ENCODE data around the gene GBP7.

DNA sequence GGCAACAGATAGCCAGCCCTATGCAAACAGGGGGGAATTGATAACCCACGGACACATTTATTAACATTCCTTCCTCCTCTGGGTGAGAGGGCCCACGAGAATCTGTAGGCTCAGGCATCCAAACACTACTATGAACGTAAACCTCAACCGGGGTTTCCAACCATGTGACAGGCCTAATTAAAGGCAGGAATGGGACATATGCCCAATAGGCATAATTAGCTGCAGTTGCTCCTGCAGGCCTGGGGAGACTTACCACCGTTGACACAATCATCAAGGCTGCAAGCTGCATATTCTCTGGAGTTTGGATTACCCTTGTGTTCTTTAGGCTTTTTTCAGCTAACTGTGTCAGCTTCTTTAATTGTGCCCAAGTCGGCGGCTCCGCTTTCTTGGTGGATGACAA, 88.6 kb downstream of the GBP7 start:
- TF ChIP-seq, protein P1, sequence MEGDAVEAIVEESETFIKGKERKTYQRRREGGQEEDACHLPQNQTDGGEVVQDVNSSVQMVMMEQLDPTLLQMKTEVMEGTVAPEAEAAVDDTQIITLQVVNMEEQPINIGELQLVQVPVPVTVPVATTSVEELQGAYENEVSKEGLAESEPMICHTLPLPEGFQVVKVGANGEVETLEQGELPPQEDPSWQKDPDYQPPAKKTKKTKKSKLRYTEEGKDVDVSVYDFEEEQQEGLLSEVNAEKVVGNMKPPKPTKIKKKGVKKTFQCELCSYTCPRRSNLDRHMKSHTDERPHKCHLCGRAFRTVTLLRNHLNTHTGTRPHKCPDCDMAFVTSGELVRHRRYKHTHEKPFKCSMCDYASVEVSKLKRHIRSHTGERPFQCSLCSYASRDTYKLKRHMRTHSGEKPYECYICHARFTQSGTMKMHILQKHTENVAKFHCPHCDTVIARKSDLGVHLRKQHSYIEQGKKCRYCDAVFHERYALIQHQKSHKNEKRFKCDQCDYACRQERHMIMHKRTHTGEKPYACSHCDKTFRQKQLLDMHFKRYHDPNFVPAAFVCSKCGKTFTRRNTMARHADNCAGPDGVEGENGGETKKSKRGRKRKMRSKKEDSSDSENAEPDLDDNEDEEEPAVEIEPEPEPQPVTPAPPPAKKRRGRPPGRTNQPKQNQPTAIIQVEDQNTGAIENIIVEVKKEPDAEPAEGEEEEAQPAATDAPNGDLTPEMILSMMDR (IDR thresholded peaks at IDR 0.05), result no peak
- TF ChIP-seq POLR2A (IDR thresholded peaks at IDR 0.05), result no peak
